Lower leg skin (tissue), 3 donors: Measurements from ENCODE around the gene PREX1.

Experiments used
- POLR2A ChIP-seq, 2 donors: fragments of 450-650 bp; IDR thresholded peaks; one replicate each; pipeline ENCODE4 v1.6.1; 2016 to 2017; ENCODE audit warnings: antibody characterized with exemption in 2 of 2, mild to moderate bottlenecking in 1 of 2, moderate library complexity in 1 of 2
- TF ChIP-seq, protein P1 (sequence below), 3 donors: fragments of 450-650 bp; IDR thresholded peaks; one replicate each; pipeline ENCODE4 v1.5.1; 2016; ENCODE audit warnings: antibody characterized with exemption in 3 of 3, mild to moderate bottlenecking in 3 of 3, moderate library complexity in 2 of 3

DNA sequence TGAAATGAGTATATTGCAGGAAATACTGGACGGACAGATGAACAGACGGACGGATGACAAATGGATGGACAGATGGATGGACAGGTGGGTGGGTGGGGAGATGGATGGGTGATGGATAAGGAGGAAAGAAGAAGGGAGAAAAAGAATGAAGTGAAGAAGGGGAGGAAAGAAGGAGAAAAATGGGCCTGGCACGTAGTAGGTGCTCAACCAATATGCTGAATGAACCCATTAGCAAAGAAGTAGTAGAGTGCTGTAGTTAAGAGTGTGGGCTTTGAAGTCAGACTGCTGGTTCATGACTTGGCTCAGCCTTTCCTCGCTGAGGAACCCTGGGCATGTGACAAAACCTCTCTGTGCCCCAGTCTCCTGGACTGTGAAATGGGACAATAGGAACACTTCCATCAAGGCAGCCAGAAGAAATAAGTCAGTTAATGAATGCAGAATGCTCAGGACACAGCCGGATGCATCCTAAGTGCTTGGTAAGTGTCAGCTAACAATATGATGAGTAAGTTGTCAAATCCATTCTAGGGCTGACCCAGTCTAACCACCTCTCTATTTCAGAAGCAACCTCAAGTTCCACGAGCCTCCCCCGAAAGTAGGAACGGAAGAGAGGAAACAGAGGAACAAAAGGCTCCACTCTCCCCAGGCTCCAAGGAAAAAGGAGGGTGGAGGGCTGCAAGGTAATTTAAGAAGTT lies 37.9 kb downstream of the PREX1 start:
- TF ChIP-seq, protein P1, sequence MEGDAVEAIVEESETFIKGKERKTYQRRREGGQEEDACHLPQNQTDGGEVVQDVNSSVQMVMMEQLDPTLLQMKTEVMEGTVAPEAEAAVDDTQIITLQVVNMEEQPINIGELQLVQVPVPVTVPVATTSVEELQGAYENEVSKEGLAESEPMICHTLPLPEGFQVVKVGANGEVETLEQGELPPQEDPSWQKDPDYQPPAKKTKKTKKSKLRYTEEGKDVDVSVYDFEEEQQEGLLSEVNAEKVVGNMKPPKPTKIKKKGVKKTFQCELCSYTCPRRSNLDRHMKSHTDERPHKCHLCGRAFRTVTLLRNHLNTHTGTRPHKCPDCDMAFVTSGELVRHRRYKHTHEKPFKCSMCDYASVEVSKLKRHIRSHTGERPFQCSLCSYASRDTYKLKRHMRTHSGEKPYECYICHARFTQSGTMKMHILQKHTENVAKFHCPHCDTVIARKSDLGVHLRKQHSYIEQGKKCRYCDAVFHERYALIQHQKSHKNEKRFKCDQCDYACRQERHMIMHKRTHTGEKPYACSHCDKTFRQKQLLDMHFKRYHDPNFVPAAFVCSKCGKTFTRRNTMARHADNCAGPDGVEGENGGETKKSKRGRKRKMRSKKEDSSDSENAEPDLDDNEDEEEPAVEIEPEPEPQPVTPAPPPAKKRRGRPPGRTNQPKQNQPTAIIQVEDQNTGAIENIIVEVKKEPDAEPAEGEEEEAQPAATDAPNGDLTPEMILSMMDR (IDR thresholded peaks at IDR 0.05), result no peak
- TF ChIP-seq POLR2A (IDR thresholded peaks at IDR 0.05), result no peak
